Measurements from ENCODE around the gene MED13L. TPM values are rescaled to one million over a fixed set of nuclear protein-coding genes. Genes with fewer than 3 reads are reported as not detected.
"Not testable (repeated sequence)": the region's sequence is repeated elsewhere in the genome, so short reads cannot be mapped to it uniquely, and the experiment has no call there.

MED13L gene
- total and polyA plus RNA-seq, 9 donors = 47.8 to 198 (median 156) TPM

- Histone ChIP-seq H3K9me3 (no peaks in the 10 kb centered on the region), H3K4me3 (no peak overlapping the region), H3K36me3 (no peaks in the 10 kb centered on the region), H3K27ac (no peak overlapping the region), H3K27me3 (no peaks in the 10 kb centered on the region), H3K4me1 (ENCODE audit: insufficient read depth) (peaks cover 12% of the 10 kb centered on the region)
- WGBS, 3 donors = 54 to 67% (median 62%) methylated on average over 2 of the region's 2 CpGs
- intact Hi-C loops (cut with DNase I) = no loop called here
- TF ChIP-seq POLR2A (IDR thresholded peaks at IDR 0.05) (no peak), EP300 (IDR thresholded peaks at IDR 0.05) (no peak), CTCF (IDR thresholded peaks at IDR 0.05) (no peak)
- DNase-seq = no peak
Observed at GRCh38 chr12:116244001-116244400, 33.5 kb downstream of the MED13L start.

- DNase-seq = no peak
- Histone ChIP-seq H3K4me1 (ENCODE audit: insufficient read depth) (peaks cover 12% of the 10 kb centered on the region), H3K36me3 (no peaks in the 10 kb centered on the region), H3K27ac (no peak overlapping the region), H3K27me3 (no peaks in the 10 kb centered on the region), H3K4me3 (no peak overlapping the region), H3K9me3 (no peaks in the 10 kb centered on the region)
- intact Hi-C loops (cut with DNase I) = no loop called here
- TF ChIP-seq POLR2A (IDR thresholded peaks at IDR 0.05) = no peak
- TF ChIP-seq EP300 (IDR thresholded peaks at IDR 0.05) = no peak
- TF ChIP-seq CTCF (IDR thresholded peaks at IDR 0.05) = no peak
- WGBS, 3 donors = 86 to 97% (median 92%) methylated on average over 1 of the region's 1 CpG
Observed at GRCh38 chr12:116242740-116243139, 34.8 kb downstream of the MED13L start.

- Histone ChIP-seq H3K27me3 (no peaks in the 10 kb centered on the region), H3K9me3 (no peaks in the 10 kb centered on the region), H3K27ac (no peak overlapping the region), H3K36me3 (no peaks in the 10 kb centered on the region), H3K4me3 (no peak overlapping the region), H3K4me1 (ENCODE audit: insufficient read depth) (peaks cover 9% of the 10 kb centered on the region)
- no peak for DNase-seq
- intact Hi-C loops (cut with DNase I) = no loop called here
- no peak for TF ChIP-seq CTCF (IDR thresholded peaks at IDR 0.05)
- no peak for TF ChIP-seq POLR2A (IDR thresholded peaks at IDR 0.05)
- no peak for TF ChIP-seq EP300 (IDR thresholded peaks at IDR 0.05)
- WGBS, 3 donors = 86% methylated on average over 9 of the region's 9 CpGs
Observed at GRCh38 chr12:116241157-116241759, 36.2 kb downstream of the MED13L start.

- not testable (repeated sequence) for H3K4me3 ChIP-seq; H3K27me3 ChIP-seq; H3K4me1 ChIP-seq (ENCODE audit: insufficient read depth); H3K36me3 ChIP-seq; H3K27ac ChIP-seq; H3K9me3 ChIP-seq; DNase-seq
- intact Hi-C loops (cut with DNase I) = loop anchor here in 1 of 4 donors (10.0 kb wide), 1 partner anchor 224 kb away; no protein-coding TSS in a partner anchor
- WGBS, 3 donors = 93 to 96% (median 95%) methylated on average over 13 of the region's 13 CpGs
Observed at GRCh38 chr12:116238570-116239119, 38.8 kb downstream of the MED13L start.

- Histone ChIP-seq H3K27me3 (no peaks in the 10 kb centered on the region), H3K4me1 (ENCODE audit: insufficient read depth) (peaks cover 3% of the 10 kb centered on the region), H3K4me3 (no peak overlapping the region), H3K27ac (no peak overlapping the region), H3K9me3 (no peaks in the 10 kb centered on the region), H3K36me3 (no peaks in the 10 kb centered on the region)
- no peak for TF ChIP-seq POLR2A (IDR thresholded peaks at IDR 0.05)
- no peak for TF ChIP-seq CTCF (IDR thresholded peaks at IDR 0.05)
- no peak for TF ChIP-seq EP300 (IDR thresholded peaks at IDR 0.05)
- intact Hi-C loops (cut with DNase I) = loop anchor here in 1 of 4 donors (10.0 kb wide), 1 partner anchor 223 kb away; no protein-coding TSS in a partner anchor
- no peak for DNase-seq
- 80 to 88% (median 82%) methylated on average over 3 of the region's 3 CpGs for WGBS, 3 donors
Observed at GRCh38 chr12:116238149-116238548, 39.3 kb downstream of the MED13L start.
